HCT116 (cell line): Measurements from ENCODE around the gene PLEKHJ1. TPM values are rescaled to one million over a fixed set of nuclear protein-coding genes. Genes with fewer than 3 reads are reported as not detected.
A peak's percentile ranks its signal among the peaks of the same experiment; 100 is the strongest.

Experiments
- ATAC-seq: fragments of 200-7000 bp; cut with Tn5 transposase; 2 replicates; pipeline ENCODE4 v1.9.1; 2020; ENCODE audit warnings: mild to moderate bottlenecking, moderate library complexity
- BruUV-seq: library from RNA; stranded (reverse); fragments of 400-500 nt; replicated peaks from 2 replicates; lab custom pipeline; 2021; lab: Mats Ljungman, UMichigan
- CTCF ChIA-PET: fragments of 300-600 bp; sonication (Branson Sonifier 250); formaldehyde crosslinking; loops from one replicate; lab custom pipeline; 2021; ENCODE audit warnings: antibody characterized with exemption; lab: Charles Lee
- POLR2A ChIA-PET: fragments of 300-600, 350-600 bp; sonication (Branson Sonifier 250); formaldehyde crosslinking; loops from one replicate; lab custom pipeline; 2021; ENCODE audit warnings: antibody characterized with exemption; lab: Charles Lee
- RAD21 ChIA-PET, 2 experiments: fragments of 300-600 bp; sonication (Branson Sonifier 250); formaldehyde crosslinking; loops; one replicate each; lab custom pipeline; 2023; ENCODE audit warnings: low total read pairs in 2 of 2; ENCODE audit not compliant: uncharacterized antibody in 2 of 2, unreplicated experiment in 2 of 2, low non-redundant PET in 1 of 2; lab: Charles Lee
- DNase-seq: peaks from one replicate; pipeline ENCODE4 v3.0.0-alpha.2; 2010; ENCODE audit warnings: low read depth, low spot score
- H2AFZ ChIP-seq: fragments of 200-600 bp; shearing (Covaris generic), sonication (generic); 2 replicates; pipeline ENCODE4 v1.6.1; 2017; ENCODE audit warnings: low read depth, mixed run types, mixed read lengths, antibody characterized with exemption, low read length; ENCODE audit not compliant: poor library complexity, severe bottlenecking
- H3K27ac ChIP-seq: 2 replicates; pipeline ENCODE4 v1.5.1; 2012; ENCODE audit warnings: low read depth, low read length
- H3K27me3 ChIP-seq: fragments of 200-600 bp; sonication (generic); 2 replicates; pipeline ENCODE4 v1.6.1; 2016; ENCODE audit warnings: mixed run types, low read length, mixed read lengths; ENCODE audit not compliant: insufficient read depth
- H3K36me3 ChIP-seq, 2 experiments: fragments of 200-500 bp in 1 of 2; fragments of 200-600 bp in 1 of 2; sonication (Bioruptor generic) in 1 of 2; sonication (generic) in 1 of 2; 2 replicates each; pipeline versions ENCODE4 v1.5.1 to v1.6.1; 2014 to 2016; ENCODE audit warnings: low read length in 2 of 2, inconsistent platforms in 1 of 2, mixed read lengths in 1 of 2, mixed run types in 1 of 2; ENCODE audit not compliant: insufficient read depth in 2 of 2, control insufficient read depth in 1 of 2
- H3K4me1 ChIP-seq, 2 experiments: fragments of 200-600 bp in 1 of 2; sonication (generic) in 1 of 2; 2 replicates each; pipeline versions ENCODE4 v1.5.1 to v1.6.1; 2012 to 2017; ENCODE audit warnings: low read length in 2 of 2, inconsistent platforms in 1 of 2, mild to moderate bottlenecking in 1 of 2, mixed read lengths in 1 of 2, mixed run types in 1 of 2, moderate library complexity in 1 of 2; ENCODE audit not compliant: insufficient read depth in 2 of 2, control insufficient read depth in 1 of 2
- H3K4me2 ChIP-seq: fragments of 200-600 bp; sonication (generic); 2 replicates; pipeline ENCODE4 v1.6.1; 2017; ENCODE audit warnings: mixed run types, low read length, mixed read lengths
- H3K4me3 ChIP-seq, 2 experiments: fragments of 200-600 bp in 1 of 2; sonication (generic) in 1 of 2; replicated peaks in 1 of 2; 2 replicates each; pipeline ENCODE4 v1.5.1; 2011 to 2016; ENCODE audit warnings: low read length in 2 of 2, control low read depth in 1 of 2, low read depth in 1 of 2, mild to moderate bottlenecking in 1 of 2, mixed read lengths in 1 of 2, mixed run types in 1 of 2
- H3K79me2 ChIP-seq: fragments of 200-600 bp; sonication (generic); 2 replicates; pipeline ENCODE4 v1.6.1; 2017; ENCODE audit warnings: mild to moderate bottlenecking, mixed run types, low read length, moderate library complexity, mixed read lengths; ENCODE audit not compliant: insufficient read depth
- H3K9ac ChIP-seq: fragments of 200-600 bp; sonication (generic); 2 replicates; pipeline ENCODE4 v1.6.1; 2016; ENCODE audit warnings: low read length, mixed read lengths
- H3K9me2 ChIP-seq: fragments of 200-600 bp; sonication (generic), shearing (Covaris generic); 2 replicates; pipeline ENCODE4 v1.6.1; 2017; ENCODE audit warnings: mixed run types, mild to moderate bottlenecking, moderate library complexity; ENCODE audit not compliant: insufficient read depth
- H3K9me3 ChIP-seq, 2 experiments: fragments of 200-500 bp in 1 of 2; fragments of 200-600 bp in 1 of 2; sonication (Bioruptor generic) in 1 of 2; sonication (generic) in 1 of 2; 2 replicates each; pipeline ENCODE4 v1.6.1; 2014 to 2017; ENCODE audit warnings: low read length in 2 of 2, mixed read lengths in 2 of 2, inconsistent platforms in 1 of 2, low read depth in 1 of 2, mild to moderate bottlenecking in 1 of 2, mixed run types in 1 of 2, moderate library complexity in 1 of 2; ENCODE audit not compliant: control insufficient read depth in 1 of 2, insufficient read depth in 1 of 2
- H4K20me1 ChIP-seq: fragments of 200-600 bp; sonication (generic), shearing (Covaris generic); 2 replicates; pipeline ENCODE4 v1.6.1; 2017; ENCODE audit warnings: mixed run types, mild to moderate bottlenecking, moderate library complexity; ENCODE audit not compliant: insufficient read depth
- CEBPB ChIP-seq: IDR thresholded peaks from 2 replicates; pipeline ENCODE4 v1.6.1; 2012; ENCODE audit warnings: low read depth
- POLR2AphosphoS5 ChIP-seq: IDR thresholded peaks from 2 replicates; pipeline ENCODE4 v1.6.1; 2011; ENCODE audit warnings: mild to moderate bottlenecking, low read depth, low read length, moderate library complexity
- REST ChIP-seq: IDR thresholded peaks from 2 replicates; pipeline ENCODE4 v1.6.1; 2012; ENCODE audit warnings: low read depth
- SIN3A ChIP-seq: IDR thresholded peaks from 2 replicates; pipeline ENCODE4 v1.6.1; 2012; ENCODE audit warnings: low read depth
- YY1 ChIP-seq: IDR thresholded peaks from 2 replicates; pipeline ENCODE4 v1.6.1; 2011; ENCODE audit warnings: low read length, low read depth, moderate library complexity, mild to moderate bottlenecking; ENCODE audit not compliant: insufficient replicate concordance; ENCODE audit errors: extremely low read depth
- ZNF274 ChIP-seq: fragments of 200-500 bp; sonication (Bioruptor generic); IDR thresholded peaks from 2 replicates; pipeline ENCODE4 v1.6.1; 2014; ENCODE audit warnings: mild to moderate bottlenecking, low read depth, low read length, inconsistent platforms
- intact Hi-C: fragments of 100-400 bp; cut with micrococcal nuclease; formaldehyde crosslinking; loops from 2 replicates; pipeline ENCODE4 v1.10.0; 2022
- total RNA-seq: library from RNA; stranded (reverse); gene quantifications from one replicate; pipeline ENCODE4 v1.2.1, GENCODE V29; 2021; ENCODE audit not compliant: unreplicated experiment

The PLEKHJ1 gene
- total RNA-seq, 1 experiment from 2014 or later: 88.2 TPM

- H3K27ac ChIP-seq: no peak overlapping the region
- POLR2A ChIA-PET: no interaction called here
- no peak for DNase-seq
- RAD21 ChIA-PET: no interaction called here
- intact Hi-C loops: no loop called here
- BruUV-seq: no TSS peak
- H2AFZ ChIP-seq: no peak overlapping the region
- peaks cover 20 to 61% of the 10 kb centered on the region in 2 experiments; a peak in 3 of 4 replicates for H3K36me3 ChIP-seq
- CTCF ChIA-PET: no interaction called here
- no peaks in the 10 kb centered on the region for H3K4me1 ChIP-seq
- H3K4me2 ChIP-seq: no peak overlapping the region
- no peaks in the 10 kb centered on the region for H3K9me2 ChIP-seq
- no peaks in the 10 kb centered on the region for H3K9me3 ChIP-seq
- no peak overlapping the region for H3K9ac ChIP-seq
- H3K27me3 ChIP-seq: no peaks in the 10 kb centered on the region
- H3K4me3 ChIP-seq: no peak overlapping the region
- H3K79me2 ChIP-seq: peaks cover 10% of the 10 kb centered on the region; the same call in 1 of the 2 replicates
- ATAC-seq: no peak
- H4K20me1 ChIP-seq: no peaks in the 10 kb centered on the region
- TF ChIP-seq SIN3A: no peak
- TF ChIP-seq ZNF274: no peak
- TF ChIP-seq REST: no peak
Observed at GRCh38 chr19:2208975-2209374, 27.2 kb downstream of the PLEKHJ1 start.

- intact Hi-C loops: no loop called here
- H3K36me3 ChIP-seq: peaks cover 21 to 61% of the 10 kb centered on the region in 2 experiments; a peak in 3 of 4 replicates
- no peaks in the 10 kb centered on the region for H4K20me1 ChIP-seq
- no peak overlapping the region for H3K4me3 ChIP-seq
- TF ChIP-seq POLR2AphosphoS5 (no peak), CEBPB (no peak), YY1 (no peak)
- H3K9me3 ChIP-seq: no peaks in the 10 kb centered on the region
- BruUV-seq: no TSS peak
- no peaks in the 10 kb centered on the region for H3K27me3 ChIP-seq
- no peaks in the 10 kb centered on the region for H3K4me1 ChIP-seq
- H3K79me2 ChIP-seq: peaks cover 10% of the 10 kb centered on the region; the same call in 1 of the 2 replicates
- ChIA-PET CTCF (no interaction called here), POLR2A (no interaction called here), RAD21 (no interaction called here)
- H2AFZ ChIP-seq: no peak overlapping the region
- ATAC-seq: peak; percentile 54
- H3K27ac ChIP-seq: no peak overlapping the region
- H3K9me2 ChIP-seq: no peaks in the 10 kb centered on the region
- DNase-seq: no peak
- H3K4me2 ChIP-seq: no peak overlapping the region
- H3K9ac ChIP-seq: no peak overlapping the region
Observed at GRCh38 chr19:2207991-2208860, 27.9 kb downstream of the PLEKHJ1 start.
